Medulla oblongata (tissue), 1 donor: ENCODE results near the gene SRP14.

ENCODE experiments used
- DNase-seq: peaks from one replicate; pipeline ENCODE4 v3.0.0-alpha.2; 2015; ENCODE audit errors: extremely low spot score

SRP14 gene

DNA sequence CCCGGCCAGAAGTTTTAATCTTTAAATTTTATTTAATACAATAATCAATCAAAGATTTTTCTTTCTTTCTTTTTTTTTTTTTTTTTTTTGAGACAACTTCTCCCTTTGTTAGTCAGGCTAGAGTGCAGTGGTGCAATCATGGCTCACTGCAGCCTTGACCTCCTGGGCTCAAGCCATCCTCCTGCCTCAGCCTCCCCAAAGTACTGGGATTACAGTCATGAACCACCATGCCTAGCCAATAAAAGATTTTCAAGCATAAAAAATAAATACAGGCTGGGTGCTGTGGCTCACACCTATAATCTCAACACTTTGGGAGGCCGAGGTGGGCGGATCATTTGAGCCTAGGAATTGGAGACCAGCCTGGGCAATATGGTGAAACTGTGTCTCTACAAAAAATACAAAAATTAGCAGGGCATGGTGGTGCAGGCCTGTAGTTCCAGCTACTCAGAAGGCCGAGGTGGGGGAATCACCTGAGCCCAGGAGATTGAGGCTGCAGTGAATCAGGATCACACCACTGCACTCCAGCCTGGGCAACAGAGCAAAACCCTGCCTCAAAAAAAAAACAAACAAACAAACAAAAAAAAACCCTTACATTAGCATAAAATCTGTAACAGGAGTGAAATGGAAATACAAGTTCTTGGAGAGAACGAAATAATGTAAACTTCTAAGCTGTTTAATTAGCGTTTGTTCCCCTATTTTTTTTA is 29.1 kb upstream of the SRP14 start:
- DNase-seq, result no peak

DNA sequence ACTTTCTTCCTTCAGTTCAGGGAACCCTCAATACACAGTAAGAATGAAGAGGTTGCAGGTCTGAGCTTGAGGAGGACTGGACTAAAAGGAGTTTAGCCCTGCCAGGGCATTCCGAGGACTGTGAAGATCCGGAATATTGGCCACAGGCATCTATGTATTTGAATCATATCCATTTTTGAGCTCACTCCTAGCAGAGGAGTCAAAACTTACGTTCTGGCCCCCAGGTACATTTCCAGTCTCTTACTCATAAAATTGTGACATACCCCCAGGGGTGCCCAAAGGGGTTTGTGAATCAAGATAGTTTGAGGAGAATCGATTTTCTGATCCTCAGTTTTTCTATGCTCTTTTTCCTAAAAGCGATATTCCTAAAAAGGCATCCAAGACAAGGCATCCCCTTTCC is 27.6 kb upstream of the SRP14 start:
- no peak for DNase-seq

DNA sequence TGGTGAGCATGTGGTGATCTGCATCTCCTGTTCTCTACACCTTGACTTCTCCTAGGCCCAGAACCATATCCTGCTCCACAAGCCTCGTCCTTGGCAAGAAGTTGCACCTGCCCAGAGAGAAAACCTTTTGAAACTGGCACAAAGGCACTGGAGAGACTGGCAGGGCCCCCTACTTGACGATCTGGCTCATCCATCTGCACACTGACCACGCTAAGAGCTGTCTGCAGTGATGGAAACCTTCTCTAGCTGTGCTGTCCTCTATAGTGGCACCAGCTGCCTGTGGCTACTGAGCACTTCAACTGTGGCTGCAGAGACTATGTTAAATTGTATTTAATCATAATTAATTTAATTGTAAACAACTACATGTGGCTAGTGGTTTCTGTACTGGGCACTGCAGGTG is 26.2 kb upstream of the SRP14 start:
- no peak for DNase-seq

DNA sequence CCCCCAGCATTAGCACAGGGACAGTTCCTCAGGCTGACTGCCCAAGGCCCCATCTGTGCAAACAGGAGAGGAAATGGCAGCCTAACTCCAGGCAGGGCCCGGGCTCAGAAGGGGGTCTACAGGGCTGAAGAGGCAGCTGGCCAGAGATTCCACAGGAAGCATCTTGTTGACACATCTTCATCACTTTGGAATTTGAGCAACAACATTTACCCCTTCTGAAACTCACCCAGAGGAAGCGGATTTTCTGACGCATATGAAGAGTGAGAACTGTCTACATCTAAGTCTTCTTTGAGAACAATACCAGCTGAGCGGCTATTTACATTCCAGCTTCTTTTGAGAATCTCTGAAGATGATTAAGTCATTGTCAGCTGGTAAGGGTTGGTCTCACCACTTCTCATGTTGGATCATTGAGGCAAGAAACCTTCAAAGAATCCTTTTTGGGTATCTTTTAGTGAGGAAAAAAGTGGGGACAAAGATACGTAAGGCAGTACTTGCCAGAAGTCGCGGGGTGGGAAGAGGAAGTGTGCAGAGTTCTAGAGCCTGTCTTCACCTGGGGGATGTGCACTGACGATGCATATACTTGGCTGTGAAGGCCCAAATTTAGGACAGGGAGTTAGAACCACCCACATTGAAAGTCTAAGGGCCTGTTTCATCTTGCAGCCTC is 25.4 kb upstream of the SRP14 start:
- no peak for DNase-seq

DNA sequence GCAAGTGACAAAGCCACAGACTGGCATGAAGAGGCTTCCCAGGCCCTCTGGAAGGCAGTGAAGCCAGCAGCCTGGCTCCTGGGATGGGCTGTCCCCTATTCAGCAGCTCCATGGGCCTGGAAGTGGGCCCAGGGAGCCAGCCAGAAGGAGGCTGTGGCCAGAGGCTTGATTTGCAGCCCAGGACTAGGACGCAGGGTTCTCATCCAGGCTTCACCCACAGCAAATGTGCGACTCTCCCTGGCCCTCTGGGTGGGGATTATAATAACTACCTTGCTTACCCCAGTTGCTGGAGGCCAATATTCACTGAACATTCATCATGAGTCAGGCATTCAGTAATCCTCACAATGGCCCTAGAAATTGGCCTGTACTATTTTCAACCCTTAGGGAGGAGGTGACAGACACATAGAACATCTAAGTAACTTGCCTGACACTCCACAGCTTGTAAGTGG is 24.6 kb upstream of the SRP14 start:
- DNase-seq, result peak; percentile 84

DNA sequence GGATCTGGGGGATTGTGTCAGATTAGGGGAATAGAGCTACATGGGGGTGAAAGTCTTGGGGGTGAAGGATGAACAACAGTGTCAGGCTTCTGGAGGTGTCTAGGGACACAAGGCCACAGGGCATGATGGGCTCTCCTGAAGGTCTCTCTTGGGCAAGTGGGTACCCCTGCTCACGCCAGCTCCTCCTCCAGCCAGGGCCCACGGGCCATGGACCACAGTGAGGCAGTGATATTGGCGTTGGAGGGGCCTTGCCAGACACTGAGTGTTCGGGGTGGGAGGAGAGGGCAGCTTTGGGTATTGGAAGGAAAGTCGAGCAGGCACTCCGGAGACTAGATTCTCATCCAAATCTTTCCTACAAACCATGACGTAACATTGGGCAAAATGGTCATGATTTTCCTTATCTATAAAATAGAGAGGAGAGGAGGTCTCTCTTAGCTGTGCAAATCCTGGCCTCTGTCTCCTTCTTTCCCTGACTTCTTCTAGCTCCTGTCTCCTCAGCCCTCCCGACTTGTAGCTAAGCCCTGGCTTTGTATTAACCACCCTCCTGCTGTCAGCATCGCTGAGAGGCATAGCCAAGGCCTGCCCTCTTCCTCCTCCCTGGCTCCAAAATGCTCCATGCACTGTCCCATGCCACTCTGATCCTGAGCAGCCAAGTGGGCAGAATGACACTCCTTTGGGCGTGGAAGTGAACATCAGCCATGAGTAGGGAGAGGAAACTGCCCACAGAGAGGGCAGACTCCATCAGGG is 24.0 kb upstream of the SRP14 start:
- no peak for DNase-seq

DNA sequence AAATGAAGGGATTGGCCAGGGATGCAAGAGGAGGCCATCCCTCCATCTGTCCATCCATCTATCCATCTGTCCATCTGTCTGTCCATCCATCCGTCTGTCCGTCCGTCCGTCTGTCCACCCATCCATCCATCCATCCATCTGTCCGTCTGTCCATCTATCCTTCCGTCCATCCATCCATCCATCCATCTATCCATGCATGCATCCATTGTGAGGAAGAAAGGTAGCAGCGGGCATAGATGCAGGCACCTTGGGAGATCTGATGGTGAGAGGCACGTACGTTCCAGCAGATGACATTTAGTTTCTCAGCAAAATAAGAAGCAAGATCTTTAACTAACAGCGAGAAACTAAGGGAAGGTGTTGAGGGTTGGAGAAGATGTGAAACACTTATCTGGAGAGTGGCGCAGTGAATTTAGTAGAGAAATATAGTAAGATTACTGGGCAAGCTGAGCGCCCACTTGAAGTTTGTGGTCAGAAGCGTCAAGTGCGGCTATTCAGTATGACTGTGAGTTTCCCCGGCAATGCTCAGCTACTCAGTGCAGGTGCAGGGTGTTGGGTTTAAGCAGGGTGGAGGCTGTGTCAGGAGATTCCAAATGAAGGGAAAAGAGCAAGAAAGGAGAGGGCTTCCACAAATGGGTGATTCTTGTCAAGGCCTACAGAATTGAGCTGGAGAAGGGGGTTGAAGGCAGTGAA is 22.4 kb upstream of the SRP14 start:
- DNase-seq, result no peak

DNA sequence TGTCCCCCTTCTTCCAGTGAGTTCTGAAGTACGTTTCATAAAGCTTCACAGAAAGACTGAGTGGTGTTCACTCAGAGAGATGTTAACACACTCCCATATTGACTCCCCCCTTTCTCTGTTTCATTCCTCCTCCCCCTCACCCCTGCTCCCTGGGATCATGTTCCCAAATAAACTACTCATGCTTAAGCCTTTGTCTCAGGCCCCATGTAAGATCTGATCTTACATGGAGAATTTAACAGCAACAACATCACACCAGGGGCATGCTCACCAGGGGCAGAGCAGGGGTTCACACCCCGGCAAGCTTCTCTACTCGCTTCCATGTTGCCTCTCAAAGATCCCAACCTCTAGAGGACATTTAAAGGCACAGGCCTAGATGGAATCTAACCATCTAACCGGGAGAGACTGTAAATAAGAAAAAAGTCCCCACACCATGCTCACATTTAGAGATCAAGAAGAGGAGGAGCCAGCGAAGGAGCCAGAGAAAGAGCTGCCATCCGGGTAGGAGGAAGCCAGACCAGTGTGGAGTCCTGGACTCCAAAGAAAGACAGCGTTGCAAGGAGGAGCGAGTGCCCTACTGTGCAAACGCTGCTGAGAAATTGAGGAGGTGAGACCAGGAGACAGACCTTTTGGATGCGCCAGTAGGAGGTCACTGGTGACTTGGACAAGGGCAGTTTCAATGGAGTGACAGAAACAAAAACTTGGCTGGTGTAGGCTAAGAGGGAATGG is 21.4 kb upstream of the SRP14 start:
- DNase-seq, result no peak

DNA sequence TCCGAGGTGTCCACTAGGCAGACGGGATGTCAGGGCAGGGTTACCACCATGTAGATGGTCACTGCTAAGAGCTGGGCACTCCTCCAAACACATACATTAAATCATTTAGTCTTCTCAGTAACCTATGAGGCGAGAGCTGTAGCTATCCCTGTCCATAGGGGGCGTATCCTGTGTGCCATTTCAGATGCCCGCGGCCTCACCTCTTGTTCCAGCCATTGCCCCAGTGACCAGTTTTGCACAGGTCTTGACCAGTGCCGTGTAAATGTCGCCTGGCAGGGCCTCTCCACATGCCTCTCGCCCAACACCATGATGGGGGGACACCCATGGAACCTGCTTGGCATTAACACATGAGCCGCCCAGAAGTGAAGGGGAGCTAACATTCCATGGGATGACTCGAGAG is 20.8 kb upstream of the SRP14 start:
- DNase-seq, result no peak

DNA sequence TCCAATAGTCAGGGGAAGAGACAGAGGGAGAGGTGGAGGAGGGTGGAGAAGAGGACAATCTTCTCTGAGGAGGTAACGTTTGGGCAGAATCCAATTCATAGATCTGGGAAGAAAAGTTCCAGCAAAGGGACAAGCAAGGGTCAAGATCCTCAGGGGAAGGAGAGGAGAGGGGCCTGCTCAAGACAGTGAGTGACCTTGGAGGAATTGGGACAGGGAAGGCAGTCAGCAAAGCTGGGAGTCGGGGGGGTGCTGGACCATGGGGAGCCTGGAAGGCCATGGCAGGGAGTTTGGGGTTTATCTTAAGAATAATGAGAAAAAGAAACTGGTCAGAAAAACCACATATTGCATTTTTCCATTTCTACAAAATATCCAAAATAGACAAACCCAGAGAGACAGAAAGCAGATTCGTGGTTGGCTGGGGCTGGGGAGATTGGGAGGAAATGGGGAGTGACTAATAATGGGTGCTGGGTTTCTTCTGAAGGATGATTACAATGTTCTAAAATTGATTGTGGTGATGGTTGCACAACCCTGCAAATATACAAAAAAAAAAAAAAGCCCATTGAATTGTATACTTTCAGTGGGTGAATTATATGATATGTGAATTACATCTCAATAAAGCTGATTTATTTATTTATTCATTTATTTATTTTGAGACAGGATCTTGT is 19.6 kb upstream of the SRP14 start:
- DNase-seq, result no peak

DNA sequence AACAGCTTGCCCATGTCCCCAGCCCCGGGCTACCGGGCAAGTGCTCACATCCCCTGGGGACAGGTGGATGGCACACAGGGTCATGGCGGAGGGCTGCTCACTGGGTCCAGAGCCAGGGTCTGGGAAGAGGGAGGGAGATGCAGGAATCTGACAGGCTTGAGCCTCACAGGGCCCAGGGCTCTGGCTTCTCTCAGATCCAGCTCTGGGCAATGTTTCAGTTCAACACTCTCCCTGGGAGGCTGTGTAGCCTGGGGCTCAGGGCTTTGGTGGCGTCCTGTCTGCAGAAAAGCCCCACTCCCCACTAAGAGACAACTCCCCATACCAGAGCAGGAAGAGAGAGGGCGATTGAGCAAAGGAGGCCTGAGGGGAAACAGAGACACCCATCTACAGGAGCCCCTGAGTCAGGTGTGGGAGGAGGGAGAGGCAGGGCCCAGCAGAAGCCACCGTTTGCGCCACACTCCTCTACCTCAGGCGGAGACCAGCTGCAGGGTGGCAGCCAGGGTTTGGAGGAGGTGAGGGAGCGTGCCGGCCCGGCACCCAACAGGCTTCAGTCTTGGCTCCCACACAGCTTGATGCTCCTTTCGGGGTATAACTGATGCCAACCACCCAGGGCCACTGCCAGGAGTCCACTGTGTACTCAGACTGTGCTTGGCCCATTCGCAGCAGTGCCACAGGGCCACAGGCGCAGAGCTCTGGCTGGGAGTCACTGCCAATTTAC is 16.8 kb upstream of the SRP14 start:
- no peak for DNase-seq

DNA sequence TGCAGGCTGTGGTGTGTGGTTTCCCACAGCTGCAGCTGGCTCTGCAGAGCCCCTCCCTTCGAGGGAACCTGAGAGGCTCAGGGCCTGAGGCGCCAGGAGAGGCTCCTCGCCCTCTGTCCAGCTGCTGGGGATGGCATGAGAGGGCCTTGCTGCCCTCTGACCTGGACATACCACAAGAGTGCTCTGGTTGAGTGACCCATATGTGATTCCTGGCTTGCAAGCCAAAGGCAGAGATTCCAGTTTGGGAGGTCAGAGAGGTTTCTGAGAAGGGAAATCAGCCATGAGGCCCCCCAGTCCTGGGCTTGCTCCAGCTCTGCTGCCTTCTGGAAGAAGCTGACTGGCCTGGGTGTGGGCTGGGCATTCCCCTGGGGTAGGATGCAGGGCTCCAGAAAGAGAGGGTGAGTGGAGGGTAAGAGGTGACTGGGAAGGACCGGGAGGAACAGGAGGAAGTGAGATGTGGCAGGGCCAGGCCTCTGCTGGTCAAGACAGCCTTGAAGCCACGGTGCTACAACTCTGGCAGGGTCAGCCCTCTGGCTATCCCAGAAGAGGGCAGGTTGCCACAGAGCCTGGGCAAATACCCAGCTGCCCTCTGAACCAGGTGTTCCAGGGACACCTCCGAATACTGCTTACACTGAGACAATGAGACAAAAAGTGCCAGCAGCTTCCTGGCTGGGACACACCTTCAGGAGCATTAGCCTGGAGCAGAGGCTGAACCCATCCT is 16.0 kb upstream of the SRP14 start:
- DNase-seq, result no peak

DNA sequence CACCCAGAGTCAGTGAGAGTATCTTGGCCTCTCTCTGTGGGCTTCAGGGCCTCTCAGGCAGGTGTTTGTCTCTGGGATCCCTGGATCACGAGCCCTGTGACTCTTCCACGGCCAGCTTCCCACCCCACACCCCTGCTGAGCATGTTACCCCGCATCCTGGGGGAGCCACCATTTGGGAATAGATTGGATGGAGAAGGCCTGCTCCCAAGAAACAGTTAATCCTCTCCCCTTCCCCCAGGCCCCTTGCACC is 15.5 kb upstream of the SRP14 start:
- no peak for DNase-seq

DNA sequence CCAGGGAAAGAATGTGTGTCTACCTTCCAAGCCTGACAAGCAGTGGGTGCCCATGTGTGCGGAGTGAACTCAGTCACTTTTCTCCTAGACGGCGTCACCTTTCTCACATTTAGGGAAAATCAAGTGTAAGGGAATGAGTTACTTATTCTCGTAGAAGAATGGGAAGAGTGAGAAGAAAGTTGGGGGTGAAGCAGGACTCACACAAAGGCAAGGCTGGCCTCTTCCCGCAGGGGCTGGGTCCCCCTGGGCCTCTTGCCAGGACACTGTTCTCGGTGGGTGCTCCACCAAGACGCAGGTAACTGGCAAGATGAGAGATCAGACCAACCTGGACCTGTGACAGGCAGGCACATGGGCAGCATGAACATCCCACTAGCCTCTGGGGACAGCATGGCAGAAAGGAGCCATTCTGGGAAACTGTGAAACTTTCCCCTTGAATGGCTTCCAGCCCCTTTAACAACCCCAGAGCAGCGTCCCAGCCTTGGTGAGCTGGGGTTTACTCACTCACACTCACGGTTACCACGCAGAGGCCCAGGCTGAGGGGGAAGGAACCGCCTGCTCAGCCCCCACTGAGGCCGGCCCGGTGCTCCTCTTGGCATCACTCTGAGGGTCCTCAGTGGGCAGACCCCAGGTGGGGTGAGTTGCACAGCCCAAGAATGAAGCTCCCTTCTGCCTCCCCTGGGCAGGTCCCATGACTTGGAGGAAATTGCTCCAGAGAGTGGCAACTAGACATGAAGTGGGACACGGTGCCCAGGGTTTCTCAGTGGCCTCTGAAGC is 15.0 kb upstream of the SRP14 start:
- DNase-seq, result no peak

DNA sequence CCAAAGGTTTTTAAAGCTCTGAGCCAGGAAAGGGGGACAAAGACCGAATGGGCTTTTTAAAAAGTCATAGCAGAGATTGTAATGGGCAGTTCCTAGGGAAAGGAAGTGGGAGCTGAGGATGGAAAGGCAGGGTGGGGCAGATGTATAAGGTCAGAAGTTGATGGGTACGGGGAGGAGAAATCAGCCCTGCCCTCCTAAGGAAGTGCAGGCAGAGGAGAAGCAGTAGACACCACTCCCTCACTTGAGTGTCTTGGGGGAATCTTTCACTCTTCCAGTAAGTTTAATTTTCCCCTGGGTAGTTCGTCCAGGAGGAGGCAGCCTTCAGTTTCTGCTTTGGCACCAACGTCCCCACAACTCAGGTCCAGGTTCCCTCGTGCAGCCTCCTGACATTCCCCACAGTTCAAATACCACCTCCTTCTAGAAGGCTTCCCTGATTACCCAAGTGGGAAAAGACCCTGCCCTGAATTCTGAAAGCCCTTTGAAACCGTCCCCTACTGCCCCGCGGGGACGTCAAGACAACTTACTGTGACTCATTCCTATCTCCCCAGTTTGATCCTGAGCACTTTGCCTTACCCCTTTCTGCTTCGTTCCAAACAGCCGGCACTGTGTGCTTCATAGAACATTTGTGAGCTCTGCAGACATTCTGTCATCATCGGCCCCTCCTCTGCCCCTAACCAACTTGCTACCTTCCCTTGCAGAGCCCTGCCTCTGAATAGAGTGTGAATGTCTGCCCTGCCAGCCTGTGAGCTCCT is 14.3 kb upstream of the SRP14 start:
- no peak for DNase-seq

DNA sequence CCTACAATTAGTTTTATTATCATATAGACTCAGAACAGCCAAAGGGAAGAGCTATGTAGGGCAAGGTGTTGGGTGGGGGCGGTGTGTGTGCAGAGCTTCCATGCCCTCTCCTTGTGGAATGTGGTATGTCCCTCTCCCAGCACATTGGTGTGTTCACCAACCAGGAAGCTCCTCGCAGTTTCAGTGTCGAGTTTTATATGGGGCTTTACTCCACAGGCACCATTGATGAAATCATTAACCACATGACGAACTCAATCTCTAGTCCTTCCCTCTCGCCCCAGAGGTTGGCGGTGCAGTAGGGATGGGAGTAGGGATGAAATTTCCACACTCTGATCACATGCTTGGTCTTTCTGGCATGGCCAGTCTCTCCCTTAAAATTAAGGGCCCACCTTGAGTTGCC is 13.6 kb upstream of the SRP14 start:
- no peak for DNase-seq

DNA sequence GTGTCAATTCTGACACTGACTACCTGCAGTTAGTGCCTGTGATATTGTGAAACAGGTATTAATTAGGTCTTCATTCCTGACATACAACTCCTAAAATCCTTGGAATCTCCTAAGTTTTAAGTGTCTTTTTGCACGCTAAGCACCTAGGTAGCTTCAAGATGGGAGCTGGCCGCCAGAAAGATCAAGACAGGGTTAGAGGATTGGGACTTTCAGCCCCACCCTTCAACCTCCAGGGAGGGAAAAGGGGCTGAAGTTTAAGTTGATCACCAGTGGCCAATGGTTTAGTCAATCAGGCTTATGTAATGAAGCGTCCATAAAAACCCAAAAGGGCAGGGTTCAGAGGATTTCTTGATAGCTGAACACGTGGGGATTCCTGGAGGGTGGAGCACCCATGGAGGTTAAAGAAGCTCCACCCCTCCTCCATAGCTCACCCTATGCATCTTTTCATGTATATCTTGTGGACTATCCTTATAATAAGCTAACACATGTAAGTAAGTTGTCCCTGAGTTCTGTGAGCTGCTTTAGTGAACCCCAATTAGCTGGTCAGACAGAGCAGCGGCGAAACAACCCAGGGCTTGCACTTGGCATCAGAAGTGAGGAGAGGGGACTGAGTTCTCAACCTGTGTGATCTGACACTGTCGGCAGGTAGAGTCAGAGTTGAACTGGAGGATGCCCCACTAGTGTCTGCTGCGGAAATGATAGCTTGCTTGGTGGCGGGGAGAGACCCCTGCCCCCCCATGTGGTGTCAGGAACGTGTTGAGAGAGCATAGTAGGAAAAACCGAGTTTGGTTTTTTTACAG is 12.8 kb upstream of the SRP14 start:
- DNase-seq, result no peak
